ENCODE results near the gene SLAMF1.
A peak's percentile ranks its signal among the peaks of the same experiment; 100 is the strongest.

The SLAMF1 gene

DNA sequence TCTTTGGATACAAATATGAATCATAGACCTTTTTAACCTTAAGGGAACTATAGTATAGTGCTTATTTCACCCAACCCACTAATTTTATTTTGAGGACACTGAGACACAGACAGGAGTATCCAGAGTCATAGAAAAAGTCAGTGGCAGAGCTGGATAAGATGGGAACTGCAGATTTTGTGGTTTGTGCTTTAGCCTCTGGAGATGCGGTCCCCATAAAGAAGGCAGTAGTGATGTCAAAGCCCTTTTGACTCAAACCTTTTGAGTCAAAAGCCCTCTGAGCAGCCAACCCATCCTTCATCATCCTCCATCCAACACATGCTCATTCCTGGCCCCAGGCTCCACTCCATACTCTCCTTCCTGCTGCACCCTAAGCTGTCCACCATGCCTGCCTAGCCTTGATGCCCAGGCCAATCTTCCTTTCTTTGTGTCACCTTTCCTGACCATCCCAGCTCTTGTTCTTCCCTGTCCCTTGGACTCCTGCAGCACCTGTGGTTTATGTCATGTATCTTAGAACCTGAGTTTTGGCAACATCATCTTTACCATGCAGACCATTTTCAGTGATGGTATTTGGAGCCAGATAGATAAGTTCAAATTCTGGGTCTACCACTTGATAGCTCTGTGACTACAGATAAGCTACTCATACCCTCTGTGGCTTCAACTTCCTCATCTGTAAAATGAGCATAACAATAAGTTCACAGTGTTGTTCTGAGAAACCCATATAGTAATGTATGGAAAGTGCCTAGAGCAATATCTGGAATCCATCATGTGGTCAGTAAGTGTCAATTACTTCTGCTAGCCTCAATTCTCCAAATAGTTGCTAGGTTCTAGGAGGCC is 20.1 kb downstream of the SLAMF1 start:
- TF ChIP-seq ZNF274 (IDR thresholded peaks at IDR 0.05; ENCODE audit: low read depth, low read length), result no peak
- H3K4me3 ChIP-seq (ENCODE audit: low read length), result no peak overlapping the region; the same call in 1 of the 2 replicates

DNA sequence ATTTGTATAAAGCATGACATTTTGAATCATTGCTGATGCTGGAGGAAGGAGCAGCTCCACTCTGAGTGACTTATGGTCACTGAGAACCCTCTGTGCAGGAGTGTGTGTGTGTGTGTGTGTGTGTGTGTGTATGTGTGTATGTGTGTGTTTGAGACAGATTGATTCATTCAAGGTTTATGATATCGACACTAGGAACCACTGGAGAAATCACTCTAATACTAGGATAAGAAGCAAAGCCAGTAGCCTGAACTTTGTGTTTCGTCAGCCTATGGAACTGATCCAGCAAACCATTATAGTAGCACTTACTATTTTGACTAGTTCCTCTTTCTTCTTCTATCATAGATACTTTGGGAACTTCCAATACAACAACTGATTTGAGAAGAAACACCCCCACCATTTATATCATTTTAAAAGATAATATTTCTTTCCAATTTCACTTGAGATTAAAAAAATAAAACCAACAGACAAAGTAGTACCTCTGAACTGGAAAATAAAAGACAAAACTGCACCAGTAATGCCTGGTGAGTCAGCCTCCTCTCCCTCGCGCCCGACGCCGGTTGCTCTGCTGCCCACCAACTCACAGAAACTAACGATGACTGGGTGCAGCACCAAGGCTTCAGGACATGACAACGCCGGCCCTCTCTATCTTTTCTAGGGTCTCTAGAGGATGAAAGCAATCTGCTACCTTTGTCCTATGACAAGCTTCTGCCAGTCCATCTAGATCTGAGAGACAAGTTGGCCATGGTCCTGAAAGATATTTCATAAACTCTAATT is 20.9 kb downstream of the SLAMF1 start:
- no peak for TF ChIP-seq ZNF274 (IDR thresholded peaks at IDR 0.05; ENCODE audit: low read depth, low read length)
- no peak overlapping the region; the same call in 1 of the 2 replicates for H3K4me3 ChIP-seq (ENCODE audit: low read length)

DNA sequence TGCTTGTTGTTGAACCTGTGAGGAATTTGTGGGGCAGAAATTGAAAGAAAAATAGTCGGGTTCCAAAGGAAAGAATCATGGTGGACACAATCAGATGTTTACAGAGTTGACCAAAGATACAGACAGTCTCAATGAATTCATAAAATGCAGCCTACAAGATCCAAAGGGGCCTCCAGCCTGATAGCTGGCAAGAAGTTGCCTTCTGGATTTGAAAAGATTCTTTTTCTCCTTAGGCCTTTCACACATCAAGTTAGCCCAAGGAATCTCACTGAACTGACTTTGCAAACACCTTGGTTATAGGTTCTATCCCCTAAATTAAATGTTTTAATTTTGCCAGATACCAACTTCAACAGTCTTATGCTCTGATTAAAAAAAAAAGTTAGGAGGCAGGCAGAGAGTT is 21.5 kb downstream of the SLAMF1 start:
- peak overlapping the region; percentile 11; the same call in 1 of the 2 replicates for H3K4me3 ChIP-seq (ENCODE audit: low read length)
- no peak for TF ChIP-seq ZNF274 (IDR thresholded peaks at IDR 0.05; ENCODE audit: low read depth, low read length)

GRCh38 chr1:160624464-160624863 is 22.4 kb downstream of the SLAMF1 start:
- H3K4me3 ChIP-seq (ENCODE audit: low read length), result no peak overlapping the region; the same call in 1 of the 2 replicates
- no peak for TF ChIP-seq ZNF274 (IDR thresholded peaks at IDR 0.05; ENCODE audit: low read depth, low read length)

DNA sequence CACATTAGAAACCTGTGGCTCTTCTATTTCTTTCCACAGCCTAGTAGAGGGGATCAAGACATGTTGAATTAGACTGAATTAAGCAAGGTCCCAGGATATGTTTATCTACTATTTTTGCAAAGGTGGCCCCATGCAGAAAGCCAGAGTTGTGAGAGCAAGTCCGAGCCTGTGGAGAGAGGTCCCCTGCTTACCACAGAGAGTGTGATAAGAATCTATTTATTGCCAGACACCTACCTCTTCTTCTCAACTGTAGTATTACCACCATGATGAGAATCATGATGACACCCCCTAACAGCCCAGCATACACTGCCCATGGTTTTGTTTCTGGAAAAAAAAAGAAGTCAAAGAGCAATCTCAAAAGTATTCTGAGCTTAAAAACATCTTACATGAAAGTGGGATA is 23.0 kb downstream of the SLAMF1 start:
- H3K4me3 ChIP-seq (ENCODE audit: low read length), result peak overlapping the region; percentile 39; the same call in 1 of the 2 replicates
- TF ChIP-seq ZNF274 (IDR thresholded peaks at IDR 0.05; ENCODE audit: low read depth, low read length), result no peak

DNA sequence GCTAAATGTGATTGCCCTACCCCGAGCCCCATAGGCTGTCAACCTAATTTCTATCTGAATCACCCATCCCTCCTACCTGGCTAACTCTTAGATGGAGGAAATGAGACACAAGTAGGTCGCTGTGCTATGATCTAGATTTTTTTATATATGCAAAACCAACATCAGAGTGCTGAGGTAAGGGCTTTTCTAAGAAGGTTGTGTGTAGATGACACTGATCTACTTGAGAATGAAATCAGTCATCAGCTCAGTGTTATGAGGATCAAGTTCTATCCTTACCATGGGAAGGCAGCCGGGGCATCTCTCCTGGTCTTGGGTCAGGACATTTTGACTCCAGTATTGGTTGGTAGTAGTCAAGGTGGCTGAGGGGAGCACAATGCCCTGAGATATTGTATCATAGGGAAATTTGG is 23.6 kb downstream of the SLAMF1 start:
- H3K4me3 ChIP-seq (ENCODE audit: low read length), result peak overlapping the region; percentile 53; the same call in 1 of the 2 replicates
- TF ChIP-seq ZNF274 (IDR thresholded peaks at IDR 0.05; ENCODE audit: low read depth, low read length), result no peak

GRCh38 chr1:160622501-160623226 is 24.2 kb downstream of the SLAMF1 start:
- no peak for TF ChIP-seq ZNF274 (IDR thresholded peaks at IDR 0.05; ENCODE audit: low read depth, low read length)
- no peak overlapping the region for H3K4me3 ChIP-seq (ENCODE audit: low read length)

DNA sequence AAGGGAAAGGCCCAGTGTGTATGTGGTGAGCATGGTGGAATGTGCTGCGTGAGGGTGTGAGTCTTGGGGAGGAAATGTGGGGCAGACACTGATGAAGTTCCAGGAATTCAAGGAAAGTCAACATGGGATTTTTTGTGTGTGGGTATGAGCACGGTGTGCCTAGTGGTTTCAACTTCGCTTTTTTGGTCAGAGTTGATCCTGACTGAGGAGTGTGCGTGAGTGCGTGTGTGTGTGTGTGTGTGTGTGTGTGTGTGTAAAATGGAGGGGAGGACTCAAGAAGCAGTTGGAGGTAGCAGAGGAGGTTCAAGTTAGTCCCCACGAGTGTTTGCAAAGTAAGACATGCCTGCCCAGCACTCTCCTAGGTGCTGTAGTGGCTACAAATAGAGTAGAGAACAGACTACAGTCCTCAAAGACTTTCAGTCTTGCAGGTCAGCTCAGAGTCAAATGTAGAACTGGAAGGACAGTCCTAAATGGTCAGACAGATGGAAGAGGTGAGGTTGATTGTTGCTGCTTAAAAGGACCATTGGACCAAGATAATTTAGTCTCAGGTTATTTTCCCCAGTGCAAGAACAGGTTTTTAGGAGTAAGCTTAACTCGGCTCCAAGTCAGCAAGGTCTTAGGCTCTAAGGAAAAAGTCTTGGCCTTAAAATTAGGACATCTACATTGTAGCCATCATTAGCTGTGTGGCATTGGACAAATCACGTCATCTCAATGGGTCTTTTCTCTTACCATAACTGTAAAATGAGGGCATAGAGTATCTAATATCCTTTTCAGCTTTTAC is 25.0 kb downstream of the SLAMF1 start:
- no peak for TF ChIP-seq ZNF274 (IDR thresholded peaks at IDR 0.05; ENCODE audit: low read depth, low read length)
- H3K4me3 ChIP-seq (ENCODE audit: low read length), result peak overlapping the region; percentile 20; the same call in 1 of the 2 replicates

GRCh38 chr1:160620942-160621632 is 25.8 kb downstream of the SLAMF1 start:
- TF ChIP-seq ZNF274 (IDR thresholded peaks at IDR 0.05; ENCODE audit: low read depth, low read length), result no peak
- H3K4me3 ChIP-seq (ENCODE audit: low read length), result peak overlapping the region; percentile 20; the same call in 1 of the 2 replicates

- no peak overlapping the region for H3K4me3 ChIP-seq (ENCODE audit: low read length)
- no peak for TF ChIP-seq ZNF274 (IDR thresholded peaks at IDR 0.05; ENCODE audit: low read depth, low read length)
These were observed 27.0 kb downstream of the SLAMF1 start for GRCh38 chr1:160619742-160620277.

- no peak for TF ChIP-seq ZNF274 (IDR thresholded peaks at IDR 0.05; ENCODE audit: low read depth, low read length)
- no peak overlapping the region for H3K4me3 ChIP-seq (ENCODE audit: low read length)
These were observed 28.0 kb downstream of the SLAMF1 start for GRCh38 chr1:160618763-160619274.

GRCh38 chr1:160618327-160618726 is 28.5 kb downstream of the SLAMF1 start:
- H3K4me3 ChIP-seq (ENCODE audit: low read length), result no peak overlapping the region
- no peak for TF ChIP-seq ZNF274 (IDR thresholded peaks at IDR 0.05; ENCODE audit: low read depth, low read length)

All from GM08714 (cell line).